Activated naive CD8-positive, alpha-beta T cell (primary cell): Measurements from ENCODE around the gene ITFG1.
A peak's percentile ranks its signal among the peaks of the same experiment; 100 is the strongest.
"Not testable (repeated sequence)": the region's sequence is repeated elsewhere in the genome, so short reads cannot be mapped to it uniquely, and the experiment has no call there.

Experiments used
- H3K27ac Mint-ChIP-seq: one replicate; pipeline ENCODE4 v1.8.0; 2021; ENCODE audit warnings: mixed read lengths
- H3K27me3 Mint-ChIP-seq: one replicate; pipeline ENCODE4 v1.8.0; 2021; ENCODE audit warnings: mixed read lengths
- H3K36me3 Mint-ChIP-seq: one replicate; pipeline ENCODE4 v1.8.0; 2021; ENCODE audit warnings: mixed read lengths
- H3K4me1 Mint-ChIP-seq: one replicate; pipeline ENCODE4 v1.8.0; 2021; ENCODE audit warnings: low read depth, mixed read lengths
- H3K4me3 Mint-ChIP-seq: one replicate; pipeline ENCODE4 v1.8.0; 2021; ENCODE audit warnings: mild to moderate bottlenecking, mixed read lengths
- H3K9me3 Mint-ChIP-seq: one replicate; pipeline ENCODE4 v1.8.0; 2021; ENCODE audit warnings: low read depth, mixed read lengths

Gene ITFG1

DNA sequence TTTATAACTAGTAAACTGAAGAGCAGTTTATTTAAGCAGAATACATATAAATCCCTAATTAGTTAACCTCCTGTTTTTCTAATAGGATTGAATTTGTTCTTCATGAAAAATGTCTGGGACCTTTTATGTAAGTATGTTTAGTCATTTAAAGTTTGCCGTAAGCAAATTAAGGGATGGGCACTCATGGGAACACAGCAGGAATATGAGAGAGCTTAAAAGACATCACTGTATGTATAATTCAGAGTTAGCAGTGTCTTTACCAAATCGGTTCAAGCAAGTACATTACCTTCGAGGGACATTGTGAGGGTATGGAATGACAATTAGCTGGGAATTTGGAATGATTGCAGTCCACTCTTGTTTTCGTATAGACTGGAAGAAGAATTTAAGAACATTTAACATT lies 299.4 kb downstream of the ITFG1 start:
- no peaks in the 10 kb centered on the region for H3K9me3 Mint-ChIP-seq
- no peak overlapping the region for H3K4me3 Mint-ChIP-seq
- no peaks in the 10 kb centered on the region for H3K4me1 Mint-ChIP-seq
- H3K27ac Mint-ChIP-seq: no peak overlapping the region
- H3K36me3 Mint-ChIP-seq: peaks cover 24% of the 10 kb centered on the region
- H3K27me3 Mint-ChIP-seq: no peaks in the 10 kb centered on the region

DNA sequence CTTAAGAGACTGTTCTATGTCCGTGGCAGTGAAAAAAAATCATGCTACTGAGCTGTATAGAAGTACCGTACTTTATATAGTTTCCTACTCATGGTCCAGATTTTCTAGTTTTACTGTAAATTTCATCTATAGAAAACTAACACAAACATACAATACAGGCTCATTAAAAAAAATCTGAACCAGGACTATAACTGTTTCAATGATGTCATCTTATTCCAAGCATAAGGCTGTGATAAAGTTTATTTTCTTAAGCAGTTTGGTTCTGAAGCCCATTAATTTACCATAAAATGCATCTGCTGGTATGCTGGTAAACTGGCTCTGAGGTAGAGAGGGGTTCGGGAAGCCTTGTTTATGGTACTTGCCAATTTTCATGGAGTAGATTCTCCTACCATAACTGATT lies 300.4 kb downstream of the ITFG1 start:
- Mint-ChIP-seq H3K27ac (no peak overlapping the region), H3K27me3 (no peaks in the 10 kb centered on the region), H3K9me3 (no peaks in the 10 kb centered on the region), H3K4me3 (no peak overlapping the region), H3K36me3 (peaks cover 28% of the 10 kb centered on the region), H3K4me1 (no peaks in the 10 kb centered on the region)

DNA sequence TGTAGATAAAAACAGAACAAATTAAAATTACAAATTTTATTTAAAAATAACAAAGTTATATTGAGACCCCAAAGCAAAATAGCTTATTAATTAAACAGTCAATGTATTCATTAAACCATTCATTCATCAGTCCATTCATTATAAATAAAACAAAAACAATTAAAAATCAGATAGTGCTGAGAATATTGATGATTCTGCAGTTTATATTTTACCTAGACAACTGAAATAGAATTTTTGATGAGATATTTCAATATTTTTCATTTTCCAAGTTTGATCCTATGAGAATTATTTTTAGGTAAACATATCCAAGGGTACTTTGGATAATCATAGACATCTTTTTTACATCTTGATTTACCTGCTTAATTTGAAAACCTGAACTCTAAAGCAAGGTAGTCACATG lies 301.9 kb downstream of the ITFG1 start:
- Mint-ChIP-seq H3K4me1 (no peaks in the 10 kb centered on the region), H3K27ac (no peak overlapping the region), H3K27me3 (no peaks in the 10 kb centered on the region), H3K4me3 (no peak overlapping the region), H3K36me3 (peaks cover 30% of the 10 kb centered on the region), H3K9me3 (no peaks in the 10 kb centered on the region)

DNA sequence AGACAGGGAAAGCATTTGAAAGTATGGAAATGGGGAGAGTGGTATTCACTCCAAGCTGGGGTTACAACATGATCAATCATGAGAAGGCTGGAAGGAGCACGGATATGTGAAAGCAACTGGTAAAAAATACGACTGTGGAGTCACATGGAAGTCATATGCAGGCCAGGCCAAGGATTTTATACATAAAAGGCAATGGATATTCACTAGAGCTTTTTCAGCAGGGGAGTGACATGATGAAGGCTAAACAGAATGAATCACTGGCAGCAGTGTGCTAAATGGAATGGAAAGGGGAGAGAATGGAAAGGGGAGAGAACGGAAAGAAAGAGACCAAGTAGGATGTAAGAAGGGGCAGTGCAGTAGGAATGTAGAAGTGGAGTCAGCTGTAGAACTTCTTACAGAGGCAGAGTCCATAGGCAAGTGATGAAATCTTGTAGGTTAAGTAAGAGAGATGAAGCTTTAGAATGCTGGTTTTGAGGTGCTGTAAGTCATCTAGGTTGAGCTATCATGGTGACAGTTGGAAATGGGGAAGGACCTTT lies 304.1 kb downstream of the ITFG1 start:
- H3K36me3 Mint-ChIP-seq: peaks cover 47% of the 10 kb centered on the region
- H3K4me3 Mint-ChIP-seq: no peak overlapping the region
- no peak overlapping the region for H3K27ac Mint-ChIP-seq
- H3K9me3 Mint-ChIP-seq: peaks cover 3% of the 10 kb centered on the region
- no peaks in the 10 kb centered on the region for H3K27me3 Mint-ChIP-seq
- H3K4me1 Mint-ChIP-seq: no peaks in the 10 kb centered on the region

DNA sequence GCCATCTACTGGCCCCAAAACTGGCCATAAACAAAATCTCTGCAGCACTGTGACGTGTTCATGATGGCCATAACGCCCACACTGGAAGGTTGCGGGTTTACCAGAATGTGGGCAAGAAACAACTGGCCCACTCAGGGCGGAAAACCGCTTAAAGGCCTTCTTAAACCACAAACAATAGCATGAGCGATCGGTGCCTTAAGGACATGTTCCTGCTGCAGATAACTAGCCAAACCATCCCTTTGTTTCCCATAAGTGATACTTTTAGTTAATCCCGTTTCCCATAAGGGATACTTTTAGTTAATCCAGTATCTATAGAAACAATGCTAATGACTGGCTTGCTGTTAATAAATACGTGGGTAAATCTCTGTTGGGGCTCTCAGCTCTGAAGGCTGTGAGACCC lies 308.4 kb downstream of the ITFG1 start:
- not testable (repeated sequence) for H3K27me3 Mint-ChIP-seq, H3K4me1 Mint-ChIP-seq, H3K27ac Mint-ChIP-seq, H3K4me3 Mint-ChIP-seq
- H3K9me3 Mint-ChIP-seq: peaks cover 24% of the 10 kb centered on the region
- H3K36me3 Mint-ChIP-seq: peaks cover 37% of the 10 kb centered on the region

DNA sequence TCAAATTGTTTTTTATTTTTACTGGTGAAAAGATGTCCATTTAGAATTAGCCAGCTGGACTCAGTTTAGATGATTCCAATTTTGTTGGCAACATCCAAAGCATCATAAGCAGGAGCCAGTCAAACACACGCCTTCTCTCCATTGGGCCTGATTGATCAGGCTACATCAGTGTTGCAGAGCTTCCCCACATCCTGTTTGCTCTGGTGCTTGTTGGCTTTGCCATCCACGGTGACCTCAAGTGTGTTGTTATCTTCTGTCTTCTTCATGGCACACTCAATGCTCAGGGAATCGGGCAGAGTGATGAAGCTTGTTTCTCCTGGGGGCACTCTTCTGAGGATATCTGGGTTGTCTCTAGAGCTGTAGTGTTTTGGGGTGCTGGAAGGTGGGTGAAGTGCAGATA lies 310.8 kb downstream of the ITFG1 start:
- Mint-ChIP-seq H3K9me3 (peaks cover 24% of the 10 kb centered on the region), H3K4me3 (no peak overlapping the region), H3K4me1 (no peaks in the 10 kb centered on the region), H3K27me3 (peaks cover 4% of the 10 kb centered on the region), H3K36me3 (peaks cover 25% of the 10 kb centered on the region), H3K27ac (no peak overlapping the region)

DNA sequence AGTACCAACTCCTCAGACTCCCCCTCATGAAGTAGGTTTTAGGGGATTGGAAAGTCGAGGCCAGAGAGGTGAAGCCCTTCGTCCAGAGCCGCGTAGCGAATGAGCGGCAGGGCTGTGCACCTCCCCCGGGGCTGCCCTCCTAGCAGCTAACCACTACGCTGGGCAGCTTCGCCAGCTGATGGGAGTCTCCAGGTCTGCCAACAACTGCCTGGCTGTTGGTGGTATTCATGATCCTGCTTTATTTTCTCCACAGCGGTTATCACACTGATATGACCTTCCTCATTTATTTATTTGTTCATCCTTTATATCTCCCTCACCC lies 316.3 kb downstream of the ITFG1 start:
- peaks cover 14% of the 10 kb centered on the region for H3K4me1 Mint-ChIP-seq
- H3K27me3 Mint-ChIP-seq: peaks cover 19% of the 10 kb centered on the region
- peaks cover 3% of the 10 kb centered on the region for H3K9me3 Mint-ChIP-seq

DNA sequence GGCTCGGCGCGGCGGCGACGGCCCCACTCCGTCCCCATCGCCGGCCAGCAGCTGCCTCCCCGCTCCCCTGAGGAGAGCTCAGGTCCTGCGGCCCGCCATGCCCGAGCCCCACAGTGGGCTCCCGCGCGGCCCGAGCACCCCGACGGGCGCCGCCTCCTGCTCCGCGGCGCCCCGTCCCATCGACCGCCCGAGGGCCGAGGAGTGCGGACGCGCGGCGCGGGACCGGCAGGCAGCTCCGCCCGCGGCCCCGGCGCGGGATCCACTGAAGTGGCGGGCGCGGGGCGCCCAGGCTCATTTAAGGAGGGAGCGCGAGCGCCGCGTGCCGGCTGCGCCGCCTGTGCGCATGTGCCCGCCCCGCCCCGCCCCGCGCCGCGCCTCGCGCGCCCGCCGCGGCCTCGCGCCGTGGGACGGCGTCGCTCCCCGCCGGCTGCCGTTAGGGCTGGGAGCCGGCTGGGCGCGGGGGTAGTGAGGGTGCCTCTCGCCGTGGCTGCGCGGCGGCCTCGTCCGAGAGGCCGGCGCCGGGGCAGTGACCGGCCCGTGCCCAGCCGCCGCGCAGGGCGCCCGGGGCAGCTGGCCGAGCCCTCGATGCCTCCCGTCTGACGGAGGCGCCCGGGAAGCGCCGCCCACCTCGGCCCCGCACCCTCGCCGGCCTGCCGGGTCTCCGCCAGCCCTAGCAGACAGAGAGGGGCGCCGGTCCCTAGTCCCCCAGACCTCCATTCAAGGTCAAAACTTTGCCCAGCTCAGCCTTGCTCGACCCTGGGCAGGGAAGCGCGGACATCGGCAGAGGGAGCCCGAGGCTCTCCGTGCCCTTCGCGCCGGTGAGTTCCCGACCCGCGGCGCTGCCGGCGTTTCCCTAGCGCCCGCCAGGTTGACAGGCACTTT lies 316.9 kb downstream of the ITFG1 start, which contains the start of gene NETO2:
TSS of gene NETO2 (minus strand) at position 269 of the 882 bp plus-strand sequence. CDS start 333 bp downstream, outside the sequence.
- Mint-ChIP-seq H3K36me3 (no peaks in the 10 kb centered on the region), H3K4me1 (peaks cover 14% of the 10 kb centered on the region), H3K9me3 (no peaks in the 10 kb centered on the region), H3K27me3 (peaks cover 19% of the 10 kb centered on the region), H3K27ac (peak within 1 kb of the TSS; percentile 16), H3K4me3 (peak within 1 kb of the TSS; percentile 83)

More for the DNA sequence above, 316.3 kb downstream of the ITFG1 start:
- Mint-ChIP-seq H3K4me3 (peak overlapping the region; percentile 83), H3K27ac (peak overlapping the region; percentile 16), H3K36me3 (no peaks in the 10 kb centered on the region)

DNA sequence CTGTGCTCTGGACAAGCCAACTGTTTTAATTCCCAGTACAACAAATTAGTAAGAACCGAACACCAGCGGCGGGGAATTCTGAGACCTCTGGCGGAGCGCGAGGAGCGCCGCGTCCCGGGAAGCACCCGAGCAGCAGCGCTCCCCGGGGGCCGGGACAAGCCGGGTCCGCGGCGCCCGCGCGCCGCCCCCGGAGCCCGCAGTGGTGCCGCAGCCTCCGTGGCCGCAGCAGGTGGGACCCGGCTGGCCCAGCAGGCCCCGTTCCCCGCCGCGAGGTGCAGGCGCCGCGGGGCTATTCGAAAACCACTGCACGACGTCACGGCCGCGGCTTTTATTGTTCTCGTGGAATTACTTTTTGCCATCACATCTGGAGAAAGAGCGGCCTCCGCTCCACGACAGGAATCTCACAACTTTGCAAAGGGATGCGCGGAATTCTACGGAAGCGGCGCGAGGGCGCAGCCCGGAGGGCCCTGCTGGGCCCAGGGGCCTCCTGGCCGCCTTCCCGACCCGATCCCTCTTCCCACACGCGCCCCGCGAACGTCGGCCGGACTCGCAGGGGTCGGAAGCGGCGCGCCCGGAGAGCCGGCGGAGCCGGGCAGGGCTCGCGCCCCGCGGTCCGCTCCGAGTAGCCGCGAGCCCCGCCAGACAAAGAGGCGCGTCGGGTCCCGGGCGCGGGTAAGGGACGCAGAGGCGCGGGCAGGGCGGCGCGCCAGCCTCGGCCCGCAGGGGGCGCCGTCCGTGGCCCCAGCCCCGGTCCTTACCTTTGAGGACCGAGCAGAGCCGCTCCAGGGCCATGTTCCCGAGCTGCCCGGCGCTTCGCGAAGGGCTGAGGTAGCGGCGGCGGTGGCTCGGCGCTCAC lies 317.8 kb downstream of the ITFG1 start:
- Mint-ChIP-seq H3K36me3 (no peaks in the 10 kb centered on the region), H3K9me3 (no peaks in the 10 kb centered on the region), H3K4me3 (peak overlapping the region; percentile 84), H3K27ac (no peak overlapping the region), H3K4me1 (peaks cover 14% of the 10 kb centered on the region), H3K27me3 (peaks cover 19% of the 10 kb centered on the region)

DNA sequence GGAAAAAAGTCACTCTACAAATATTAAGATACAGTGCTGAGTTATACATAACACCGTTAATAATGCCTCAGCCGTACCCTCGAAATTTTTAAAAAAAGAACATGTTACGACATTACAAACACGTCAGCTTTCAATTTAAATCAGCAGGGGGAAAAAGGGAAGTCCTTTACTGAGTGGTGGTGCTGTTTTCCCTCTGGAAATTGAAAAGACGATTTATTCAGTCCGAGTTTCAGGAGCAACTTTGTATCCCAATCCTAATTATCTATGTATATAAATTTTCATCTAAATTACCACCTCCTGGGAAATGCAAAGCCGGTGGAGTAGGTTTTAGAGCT lies 318.4 kb downstream of the ITFG1 start:
- H3K27ac Mint-ChIP-seq: no peak overlapping the region
- peaks cover 14% of the 10 kb centered on the region for H3K4me1 Mint-ChIP-seq
- H3K9me3 Mint-ChIP-seq: no peaks in the 10 kb centered on the region
- H3K36me3 Mint-ChIP-seq: no peaks in the 10 kb centered on the region
- H3K4me3 Mint-ChIP-seq: peak overlapping the region; percentile 84
- peaks cover 19% of the 10 kb centered on the region for H3K27me3 Mint-ChIP-seq

DNA sequence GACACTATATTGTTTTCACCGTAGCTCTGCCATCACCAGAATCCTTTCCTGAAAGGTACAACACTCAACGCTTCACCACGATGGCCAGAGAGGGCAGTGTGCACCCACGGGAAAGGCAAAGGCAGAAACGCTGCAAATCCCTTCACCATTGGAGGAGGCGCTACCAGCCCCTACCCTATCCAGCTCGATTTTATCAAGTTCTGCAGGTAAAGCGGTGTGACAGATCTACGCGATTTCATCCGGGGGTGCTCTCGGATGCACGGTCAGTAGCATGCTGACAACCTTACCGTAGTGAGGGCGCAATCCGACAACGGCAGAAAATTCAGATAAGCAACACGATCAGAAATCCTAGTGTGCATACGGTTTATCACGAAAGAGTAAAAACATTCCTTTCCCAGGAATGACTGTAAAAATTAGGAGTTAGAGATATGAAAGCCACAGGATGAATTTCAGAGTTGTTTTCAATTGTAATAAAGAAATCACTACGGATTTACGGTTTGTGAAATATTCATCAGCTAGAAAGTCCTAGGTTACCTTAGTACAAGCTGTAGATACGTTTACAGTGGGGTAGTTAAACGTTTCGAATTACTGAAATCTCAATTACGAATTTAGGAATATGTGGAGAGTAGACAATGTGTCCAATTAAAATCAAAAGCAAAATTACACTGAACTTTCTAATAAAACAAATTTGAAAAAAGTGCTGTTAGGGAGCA lies 318.9 kb downstream of the ITFG1 start:
- Mint-ChIP-seq H3K4me3 (peak overlapping the region; percentile 84), H3K4me1 (peaks cover 14% of the 10 kb centered on the region), H3K27me3 (peaks cover 19% of the 10 kb centered on the region), H3K36me3 (no peaks in the 10 kb centered on the region), H3K27ac (no peak overlapping the region), H3K9me3 (no peaks in the 10 kb centered on the region)

DNA sequence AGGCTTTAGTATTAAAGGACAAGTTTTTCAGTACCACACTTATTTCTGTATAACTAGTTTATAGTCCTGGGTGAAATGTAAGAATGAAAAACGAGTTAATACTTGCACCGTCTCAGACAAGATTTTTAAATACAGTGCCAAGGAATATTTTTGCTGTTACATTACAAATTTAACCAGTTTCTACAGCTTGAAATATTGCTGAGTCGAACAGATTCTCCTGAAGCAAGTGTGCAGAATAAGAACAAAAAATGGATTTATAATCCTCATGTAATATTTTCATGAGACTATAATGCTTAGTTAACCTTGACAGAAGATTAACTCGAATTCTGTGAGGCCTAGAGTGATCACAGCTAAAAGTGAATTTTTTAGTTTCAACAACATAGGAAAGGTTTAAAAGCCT lies 320.2 kb downstream of the ITFG1 start:
- H3K4me1 Mint-ChIP-seq: peaks cover 16% of the 10 kb centered on the region
- H3K4me3 Mint-ChIP-seq: no peak overlapping the region
- no peak overlapping the region for H3K27ac Mint-ChIP-seq
- H3K9me3 Mint-ChIP-seq: no peaks in the 10 kb centered on the region
- H3K36me3 Mint-ChIP-seq: no peaks in the 10 kb centered on the region
- H3K27me3 Mint-ChIP-seq: peaks cover 17% of the 10 kb centered on the region

DNA sequence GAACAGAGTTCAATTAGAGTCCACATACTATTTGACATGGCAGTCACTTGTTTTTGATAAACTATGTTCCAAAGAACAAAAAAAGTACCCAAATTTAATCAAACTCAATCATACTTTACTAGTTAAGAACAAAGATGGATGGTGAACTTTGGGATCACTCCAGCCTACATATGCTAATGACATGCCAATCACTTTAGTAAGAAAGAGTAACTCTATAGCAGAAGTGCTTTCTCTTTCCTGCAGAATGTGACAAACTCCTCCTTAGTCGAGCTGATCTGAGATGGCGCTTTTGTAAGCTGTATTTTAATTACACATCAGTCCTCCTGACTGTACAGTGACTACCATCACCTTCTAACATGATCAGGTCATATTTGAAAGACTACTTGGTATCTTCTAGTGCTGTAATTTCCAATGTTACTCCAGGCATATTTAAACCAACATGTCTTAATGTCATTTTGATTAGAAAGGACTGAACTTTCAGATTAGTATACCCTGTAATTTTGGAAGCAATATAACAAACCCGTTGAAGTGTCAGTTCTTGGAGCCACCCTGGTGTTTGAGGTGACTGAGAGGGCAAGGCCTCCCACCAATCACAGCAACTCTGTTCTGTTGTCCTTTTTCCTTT lies 321.2 kb downstream of the ITFG1 start:
- Mint-ChIP-seq H3K4me1 (peaks cover 16% of the 10 kb centered on the region), H3K27me3 (peaks cover 11% of the 10 kb centered on the region), H3K9me3 (no peaks in the 10 kb centered on the region), H3K4me3 (no peak overlapping the region), H3K36me3 (no peaks in the 10 kb centered on the region), H3K27ac (no peak overlapping the region)

DNA sequence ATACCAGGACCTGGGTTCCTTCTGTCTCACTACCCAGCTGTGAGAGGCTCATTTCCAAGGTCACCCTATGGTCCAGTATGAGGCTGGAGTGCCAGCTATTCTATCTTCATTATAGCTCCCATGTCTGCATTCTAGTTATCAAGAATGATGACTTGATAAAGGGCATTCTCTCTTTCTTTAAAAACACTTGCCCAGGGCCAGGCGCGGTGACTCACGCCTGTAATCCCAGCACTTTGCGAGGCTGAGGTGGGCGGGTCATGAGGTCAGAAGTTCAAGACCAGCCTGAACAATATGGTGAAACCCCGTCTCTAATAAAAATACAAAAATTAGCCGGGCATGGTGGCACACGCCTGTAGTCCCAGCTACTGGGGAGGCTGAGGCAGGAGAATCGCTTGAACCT lies 322.9 kb downstream of the ITFG1 start:
- H3K4me3 Mint-ChIP-seq, H3K27ac Mint-ChIP-seq, H3K27me3 Mint-ChIP-seq, H3K9me3 Mint-ChIP-seq, H3K36me3 Mint-ChIP-seq: not testable (repeated sequence)
- H3K4me1 Mint-ChIP-seq: peaks cover 16% of the 10 kb centered on the region
